Loucy (cell line): Measurements from ENCODE around the gene HGFAC.

Source experiments
- H2AFZ ChIP-seq: fragments of 200-600 bp; sonication (generic); 2 replicates; pipeline ENCODE4 v1.6.0; 2016; ENCODE audit warnings: antibody characterized with exemption, mild to moderate bottlenecking, low read length, moderate library complexity
- H3F3A ChIP-seq: fragments of 200-600 bp; 2 replicates; pipeline ENCODE4 v1.6.0; 2016; ENCODE audit warnings: antibody characterized with exemption, low read depth, mild to moderate bottlenecking
- H3K27me3 ChIP-seq: fragments of 200-600 bp; sonication (generic); 2 replicates; pipeline ENCODE4 v1.6.1; 2014; ENCODE audit warnings: low read length, mild to moderate bottlenecking; ENCODE audit not compliant: insufficient read depth, poor library complexity, severe bottlenecking
- H3K36me3 ChIP-seq: fragments of 200-600 bp; sonication (generic); 2 replicates; pipeline ENCODE4 v1.6.1; 2016; ENCODE audit warnings: low read length; ENCODE audit not compliant: insufficient read depth
- H3K4me1 ChIP-seq: fragments of 200-600 bp; sonication (generic); 2 replicates; pipeline ENCODE4 v1.5.1; 2014; ENCODE audit warnings: low read length, mild to moderate bottlenecking; ENCODE audit not compliant: insufficient read depth, poor library complexity, severe bottlenecking
- H3K4me2 ChIP-seq: fragments of 200-600 bp; sonication (generic); 2 replicates; pipeline ENCODE4 v1.6.0; 2014; ENCODE audit warnings: antibody characterized with exemption, low read length, low read depth, mild to moderate bottlenecking; ENCODE audit not compliant: poor library complexity, severe bottlenecking
- H3K4me3 ChIP-seq: fragments of 200-600 bp; sonication (generic); 2 replicates; pipeline ENCODE4 v1.5.1; 2014; ENCODE audit warnings: low read length, mild to moderate bottlenecking, mixed read lengths; ENCODE audit not compliant: poor library complexity, severe bottlenecking
- H3K79me2 ChIP-seq: fragments of 200-600 bp; sonication (generic); 2 replicates; pipeline ENCODE4 v1.6.1; 2014; ENCODE audit warnings: low read length; ENCODE audit not compliant: insufficient read depth
- H3K9ac ChIP-seq: fragments of 200-600 bp; sonication (generic); 2 replicates; pipeline ENCODE4 v1.6.0; 2014; ENCODE audit warnings: mild to moderate bottlenecking, low read depth, low read length, moderate library complexity; ENCODE audit not compliant: poor library complexity, severe bottlenecking
- H3K9me2 ChIP-seq: fragments of 200-600 bp; sonication (generic); replicated peaks from 2 replicates; pipeline ENCODE4 v1.6.1; 2016; ENCODE audit warnings: low read depth, low read length, mixed read lengths
- H3K9me3 ChIP-seq: fragments of 200-600 bp; sonication (generic); 2 replicates; pipeline ENCODE4 v1.6.1; 2014; ENCODE audit warnings: mild to moderate bottlenecking, antibody characterized with exemption, low read length, low read depth; ENCODE audit not compliant: insufficient read depth
- H4K20me1 ChIP-seq: fragments of 200-600 bp; sonication (generic); 2 replicates; pipeline ENCODE4 v1.6.0; 2014; ENCODE audit warnings: antibody characterized with exemption, low read length, mild to moderate bottlenecking; ENCODE audit not compliant: insufficient read depth, poor library complexity, severe bottlenecking
- CTCF ChIP-seq: fragments of 200-600 bp; sonication (generic); conservative IDR thresholded peaks from 2 replicates; pipeline ENCODE4 v1.5.1; 2014; ENCODE audit warnings: mild to moderate bottlenecking, antibody characterized with exemption, low read length
- EZH2phosphoT487 ChIP-seq: fragments of 200-600 bp; IDR thresholded peaks from 2 replicates; pipeline ENCODE4 v1.6.1; 2018; ENCODE audit warnings: antibody characterized with exemption, mild to moderate bottlenecking, moderate library complexity, borderline replicate concordance

The HGFAC gene

GRCh38 chr4:3436798-3437581, 4.8 kb upstream of the HGFAC start:
- Histone ChIP-seq H3K9me3 (no peaks in the 10 kb centered on the region), H2AFZ (no peak overlapping the region), H3K27me3 (no peaks in the 10 kb centered on the region), H3F3A (no peaks in the 10 kb centered on the region), H3K36me3 (no peaks in the 10 kb centered on the region), H3K9ac (no peak overlapping the region), H3K9me2 (no peaks in the 10 kb centered on the region), H3K4me2 (no peak overlapping the region), H3K79me2 (no peaks in the 10 kb centered on the region), H4K20me1 (no peaks in the 10 kb centered on the region), H3K4me3 (no peak overlapping the region), H3K4me1 (no peaks in the 10 kb centered on the region)
- no peak for TF ChIP-seq CTCF
- TF ChIP-seq EZH2phosphoT487: no peak

- no peak overlapping the region for H3K4me3 ChIP-seq
- no peaks in the 10 kb centered on the region for H3K36me3 ChIP-seq
- H2AFZ ChIP-seq: no peak overlapping the region
- no peaks in the 10 kb centered on the region for H3K4me1 ChIP-seq
- no peaks in the 10 kb centered on the region for H3K9me3 ChIP-seq
- H3K27me3 ChIP-seq: no peaks in the 10 kb centered on the region
- H3K79me2 ChIP-seq: no peaks in the 10 kb centered on the region
- no peaks in the 10 kb centered on the region for H3K9me2 ChIP-seq
- no peaks in the 10 kb centered on the region for H3F3A ChIP-seq
- H3K4me2 ChIP-seq: no peak overlapping the region
- no peak overlapping the region for H3K9ac ChIP-seq
- TF ChIP-seq EZH2phosphoT487 (no peak), CTCF (no peak)
- no peaks in the 10 kb centered on the region for H4K20me1 ChIP-seq
Measured at GRCh38 chr4:3437582-3437936, 4.2 kb upstream of the HGFAC start.

GRCh38 chr4:3437998-3438846, 3.5 kb upstream of the HGFAC start:
- Histone ChIP-seq H3K27me3 (no peaks in the 10 kb centered on the region), H3K9me2 (no peaks in the 10 kb centered on the region), H3K79me2 (no peaks in the 10 kb centered on the region), H3F3A (no peaks in the 10 kb centered on the region), H3K4me3 (no peak overlapping the region), H4K20me1 (no peaks in the 10 kb centered on the region), H3K4me1 (no peaks in the 10 kb centered on the region), H2AFZ (no peak overlapping the region), H3K36me3 (no peaks in the 10 kb centered on the region), H3K9ac (no peak overlapping the region), H3K4me2 (no peak overlapping the region), H3K9me3 (no peaks in the 10 kb centered on the region)
- no peak for TF ChIP-seq CTCF
- no peak for TF ChIP-seq EZH2phosphoT487
